ENCODE measurements around the gene EPS15.

The EPS15 gene

DNA sequence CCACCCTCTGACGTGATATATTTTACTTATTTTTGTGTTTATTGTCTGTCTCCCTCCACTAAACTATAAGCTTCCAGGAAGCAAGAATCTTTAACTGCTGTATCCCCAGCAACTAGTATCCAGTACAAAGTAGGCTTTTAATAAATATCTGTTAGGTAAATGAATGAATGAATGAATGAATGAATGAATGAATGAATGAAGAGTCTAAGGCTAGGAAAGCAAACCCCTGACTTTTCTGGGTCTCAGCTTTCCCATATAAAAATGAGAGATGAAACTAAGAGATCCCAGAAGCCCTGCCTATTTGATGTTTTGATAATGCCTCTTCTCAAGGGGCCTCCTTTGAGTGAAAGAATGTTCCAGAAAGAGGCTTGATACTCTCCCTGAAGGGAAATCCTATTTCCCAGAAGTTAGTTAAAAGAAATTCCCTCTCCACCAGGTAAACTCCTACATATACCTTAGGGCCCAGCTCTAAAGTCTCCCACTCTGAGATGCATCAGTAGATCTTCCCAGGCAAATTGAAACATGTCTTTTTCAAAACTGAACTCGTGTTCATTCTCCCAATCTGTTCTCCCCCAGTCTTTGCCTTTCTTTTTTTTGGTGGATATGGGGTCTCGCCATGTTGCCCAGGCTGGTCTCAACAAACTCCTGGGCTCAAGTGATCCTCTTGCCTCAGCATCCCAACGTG, 196.5 kb downstream of the EPS15 start:
- no peak for DNase-seq
- H3K27me3 ChIP-seq: no peaks in the 10 kb centered on the region
- TF ChIP-seq, protein P1, sequence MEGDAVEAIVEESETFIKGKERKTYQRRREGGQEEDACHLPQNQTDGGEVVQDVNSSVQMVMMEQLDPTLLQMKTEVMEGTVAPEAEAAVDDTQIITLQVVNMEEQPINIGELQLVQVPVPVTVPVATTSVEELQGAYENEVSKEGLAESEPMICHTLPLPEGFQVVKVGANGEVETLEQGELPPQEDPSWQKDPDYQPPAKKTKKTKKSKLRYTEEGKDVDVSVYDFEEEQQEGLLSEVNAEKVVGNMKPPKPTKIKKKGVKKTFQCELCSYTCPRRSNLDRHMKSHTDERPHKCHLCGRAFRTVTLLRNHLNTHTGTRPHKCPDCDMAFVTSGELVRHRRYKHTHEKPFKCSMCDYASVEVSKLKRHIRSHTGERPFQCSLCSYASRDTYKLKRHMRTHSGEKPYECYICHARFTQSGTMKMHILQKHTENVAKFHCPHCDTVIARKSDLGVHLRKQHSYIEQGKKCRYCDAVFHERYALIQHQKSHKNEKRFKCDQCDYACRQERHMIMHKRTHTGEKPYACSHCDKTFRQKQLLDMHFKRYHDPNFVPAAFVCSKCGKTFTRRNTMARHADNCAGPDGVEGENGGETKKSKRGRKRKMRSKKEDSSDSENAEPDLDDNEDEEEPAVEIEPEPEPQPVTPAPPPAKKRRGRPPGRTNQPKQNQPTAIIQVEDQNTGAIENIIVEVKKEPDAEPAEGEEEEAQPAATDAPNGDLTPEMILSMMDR (IDR thresholded peaks at IDR 0.05): no peak
- H3K27ac ChIP-seq: no peak overlapping the region
- intact Hi-C loops (cut with DNase I; ENCODE audit: low total_unique reads): no loop called here
- H3K4me1 ChIP-seq: no peaks in the 10 kb centered on the region
- no peak overlapping the region for H3K4me3 ChIP-seq
- H3K9me3 ChIP-seq: no peaks in the 10 kb centered on the region
- no peaks in the 10 kb centered on the region for H3K36me3 ChIP-seq

DNA sequence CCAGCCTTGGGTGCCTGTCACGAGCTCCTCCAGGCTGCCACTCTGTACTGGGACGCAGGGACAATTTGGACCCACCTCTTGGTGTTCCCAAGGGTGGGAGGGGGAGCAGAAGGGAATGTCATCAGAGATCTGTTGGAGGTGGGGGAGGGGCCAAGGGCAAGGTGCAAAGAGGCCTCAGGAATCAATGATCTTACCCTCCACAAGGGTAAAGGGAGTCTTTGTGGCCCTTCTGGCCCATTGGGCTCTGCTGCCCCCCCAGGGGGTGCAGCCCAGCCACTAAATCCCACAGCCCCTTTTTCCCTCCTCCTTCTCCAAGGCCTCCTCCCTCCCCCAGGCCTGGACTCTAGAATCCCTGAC, 197.2 kb downstream of the EPS15 start:
- Histone ChIP-seq H3K36me3 (no peaks in the 10 kb centered on the region), H3K27me3 (no peaks in the 10 kb centered on the region), H3K4me3 (no peak overlapping the region), H3K4me1 (no peaks in the 10 kb centered on the region), H3K27ac (no peak overlapping the region), H3K9me3 (no peaks in the 10 kb centered on the region)
- no peak for DNase-seq
- intact Hi-C loops (cut with DNase I; ENCODE audit: low total_unique reads): no loop called here
- TF ChIP-seq, protein P1 (IDR thresholded peaks at IDR 0.05): no peak

DNA sequence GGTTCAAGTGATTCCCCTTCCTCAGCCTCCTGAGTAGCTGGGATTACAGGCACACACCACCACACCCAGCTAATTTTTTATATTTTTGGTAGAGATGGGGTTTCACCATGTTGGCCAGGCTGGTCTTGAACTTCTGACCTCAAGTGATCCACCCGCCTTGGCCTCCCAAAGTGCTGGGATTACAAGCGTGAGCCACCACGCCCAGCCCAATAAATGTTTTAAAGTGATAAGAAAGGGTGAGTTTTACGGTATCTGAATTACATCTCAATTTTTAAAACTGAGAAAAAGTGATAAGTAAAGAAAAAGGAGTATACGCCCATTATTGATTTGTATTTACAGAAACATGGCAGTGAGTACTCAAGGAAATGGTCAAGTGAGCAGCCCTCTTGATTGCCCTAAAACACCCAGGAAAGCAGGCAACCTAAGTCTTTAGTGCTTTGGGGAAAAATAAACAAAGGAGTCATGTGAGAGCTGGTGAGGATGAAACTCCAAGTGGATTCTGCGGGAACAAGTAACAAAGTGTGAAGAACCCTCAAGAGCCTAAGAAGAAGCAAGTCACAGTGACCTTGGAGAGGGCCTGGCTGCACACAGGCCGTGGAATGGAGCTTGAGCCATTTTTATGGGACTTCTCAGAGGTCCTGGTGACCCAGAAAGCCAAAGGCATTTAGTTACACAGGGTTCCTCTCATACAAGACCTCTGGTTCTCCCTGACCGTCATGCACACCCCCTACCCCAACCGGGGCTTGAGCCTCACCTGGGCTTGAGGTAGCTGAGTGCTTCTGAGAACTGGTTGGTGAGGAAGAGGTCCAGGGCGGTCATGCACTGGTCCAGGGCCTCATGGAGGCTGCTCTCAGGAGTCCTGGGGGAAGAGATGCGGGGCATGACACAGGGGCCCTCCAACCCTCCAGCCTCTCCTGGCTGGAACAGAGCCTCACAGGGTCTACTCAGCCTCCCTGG, 197.8 kb downstream of the EPS15 start:
- Histone ChIP-seq H3K36me3 (no peaks in the 10 kb centered on the region), H3K9me3 (no peaks in the 10 kb centered on the region), H3K4me1 (no peaks in the 10 kb centered on the region), H3K27me3 (no peaks in the 10 kb centered on the region), H3K4me3 (no peak overlapping the region), H3K27ac (no peak overlapping the region)
- TF ChIP-seq, protein P1 (IDR thresholded peaks at IDR 0.05): no peak
- no peak for DNase-seq
- intact Hi-C loops (cut with DNase I; ENCODE audit: low total_unique reads): no loop called here

DNA sequence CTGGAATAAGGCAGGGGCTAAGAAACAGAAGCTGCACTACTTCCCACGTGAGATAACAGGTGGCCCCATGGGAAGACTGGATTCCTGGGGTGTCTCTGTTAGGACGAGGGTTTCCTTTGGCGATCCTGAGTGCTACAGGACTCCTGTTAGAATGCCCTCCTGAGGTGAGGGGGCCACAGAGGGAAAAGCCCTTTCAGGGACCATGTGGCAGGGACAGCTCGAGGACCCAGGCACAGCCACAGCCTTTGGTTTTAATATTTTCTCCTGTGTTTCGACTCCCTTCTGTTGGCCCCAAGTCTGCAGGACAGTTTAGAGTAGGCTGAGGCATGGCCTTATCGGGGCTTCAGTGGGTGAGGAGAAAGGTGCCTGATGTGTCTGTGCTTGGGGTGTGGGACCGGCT, 201.3 kb downstream of the EPS15 start:
- intact Hi-C loops (cut with DNase I; ENCODE audit: low total_unique reads): no loop called here
- Histone ChIP-seq H3K27ac (no peak overlapping the region), H3K36me3 (no peaks in the 10 kb centered on the region), H3K27me3 (no peaks in the 10 kb centered on the region), H3K9me3 (no peaks in the 10 kb centered on the region), H3K4me1 (peaks cover 0 to 10% (median 0%) of the 10 kb centered on the region in 4 donors), H3K4me3 (no peak overlapping the region)
- TF ChIP-seq, protein P1 (IDR thresholded peaks at IDR 0.05): no peak
- no peak for DNase-seq

DNA sequence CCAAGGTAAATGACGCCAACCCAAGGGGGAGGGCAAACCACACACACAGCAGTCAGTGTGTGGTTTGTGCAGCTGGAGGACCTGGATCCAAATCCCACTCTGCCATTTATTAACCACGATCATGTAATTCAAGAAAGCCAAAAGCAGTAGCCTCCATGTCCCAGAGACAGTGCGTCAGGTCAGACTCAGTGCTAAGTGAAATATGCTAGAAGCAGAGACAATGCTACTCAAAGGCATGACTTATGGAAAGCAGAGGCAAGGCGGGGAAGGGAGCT, 202.3 kb downstream of the EPS15 start:
- DNase-seq: no peak
- H3K27ac ChIP-seq: no peak overlapping the region
- TF ChIP-seq, protein P1 (IDR thresholded peaks at IDR 0.05): no peak
- no peaks in the 10 kb centered on the region for H3K36me3 ChIP-seq
- no peaks in the 10 kb centered on the region for H3K9me3 ChIP-seq
- intact Hi-C loops (cut with DNase I; ENCODE audit: low total_unique reads): no loop called here
- peaks cover 0 to 10% (median 0%) of the 10 kb centered on the region in 4 donors for H3K4me1 ChIP-seq
- H3K27me3 ChIP-seq: no peaks in the 10 kb centered on the region
- no peak overlapping the region for H3K4me3 ChIP-seq
